KG1 (cell line): ENCODE data around the gene HRH4.

Source experiments
- DNase-seq: peaks from one replicate; lab custom pipeline; 2025; lab: John Stamatoyannopoulos, UW

The HRH4 gene

DNA sequence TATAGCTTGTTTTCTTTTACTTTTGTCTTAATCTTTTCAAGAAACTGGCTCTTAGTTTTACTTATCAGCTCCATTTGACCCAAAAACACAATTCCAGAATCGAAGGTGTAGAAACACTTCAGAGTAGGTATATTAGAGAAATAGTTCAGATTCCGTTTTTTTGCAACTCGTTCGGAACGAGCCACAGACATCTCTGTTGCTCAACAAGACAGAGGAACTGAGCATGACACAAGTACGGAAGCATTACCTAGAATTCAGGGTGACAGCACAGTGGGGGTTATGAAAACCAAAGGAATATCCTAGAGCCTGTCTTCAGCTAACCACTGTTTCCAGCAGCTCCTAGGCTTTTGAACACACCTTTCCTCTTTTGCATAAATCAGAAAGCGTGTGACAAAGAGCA is 5.0 kb downstream of the HRH4 start:
- DNase-seq: no peak

DNA sequence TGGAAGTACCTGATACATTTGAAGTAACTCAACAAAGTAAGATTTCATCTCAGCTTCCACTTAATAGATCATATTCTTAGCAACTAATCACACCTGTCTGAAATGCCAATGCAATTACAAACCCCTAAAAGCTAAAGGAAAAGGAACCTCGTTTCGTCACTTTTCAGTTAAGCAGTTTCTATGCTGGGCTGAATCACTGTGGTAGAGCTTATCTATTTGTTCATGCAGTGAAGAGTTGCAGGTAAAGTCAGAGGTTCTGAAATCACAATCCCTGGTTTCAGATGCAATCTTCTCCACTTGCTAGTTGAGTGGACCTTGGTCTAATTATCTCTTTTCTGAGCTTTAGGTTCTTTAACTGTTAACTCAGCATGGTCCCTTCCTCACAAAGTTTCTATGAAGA is 6.3 kb downstream of the HRH4 start:
- no peak for DNase-seq

DNA sequence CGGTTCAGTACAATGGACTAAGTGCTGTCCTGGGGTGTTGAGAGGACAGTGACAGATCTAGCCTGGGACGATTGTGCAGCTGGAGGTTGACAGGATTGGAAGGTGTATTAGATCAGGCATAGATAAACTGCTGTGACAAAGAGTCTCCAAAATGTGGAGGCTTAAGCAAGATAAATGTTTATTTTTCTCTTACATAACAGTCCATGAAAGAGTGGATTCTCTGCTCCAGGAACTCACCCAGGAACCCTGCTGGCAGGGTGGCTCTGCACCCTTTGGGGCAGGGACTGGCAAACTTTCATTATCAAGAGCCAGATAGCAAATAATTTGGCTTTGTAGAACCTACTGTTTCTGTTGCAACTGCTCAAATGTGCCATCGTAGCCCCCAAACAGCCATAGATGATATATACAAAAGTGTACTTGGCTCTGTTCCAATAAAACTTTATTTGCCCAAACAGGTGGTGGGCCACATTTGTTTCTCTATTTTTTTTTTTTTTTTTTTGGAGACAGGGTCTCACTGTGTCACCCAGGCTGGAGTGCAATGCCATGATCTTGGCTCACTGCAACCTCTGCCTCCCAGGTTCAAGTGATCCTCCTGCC is 9.7 kb downstream of the HRH4 start:
- DNase-seq: no peak

DNA sequence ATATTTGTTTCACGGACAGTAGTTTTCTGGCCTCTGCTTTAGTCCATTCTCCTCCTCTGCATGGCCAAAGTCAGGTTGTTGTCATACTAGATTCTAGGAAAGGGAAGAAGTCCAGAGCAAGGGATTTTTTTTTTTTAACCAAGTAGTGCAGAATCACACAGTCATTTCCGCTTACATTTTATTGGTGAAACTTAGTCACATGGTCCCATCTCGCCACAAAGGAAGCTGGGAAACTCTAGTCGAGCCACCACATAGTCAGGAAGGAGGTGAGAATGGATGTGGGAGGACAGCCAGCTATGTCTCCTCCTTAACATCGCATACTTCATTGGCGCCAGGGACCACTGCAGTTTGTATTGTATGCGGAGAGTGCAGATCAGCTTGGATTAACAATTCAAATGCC is 10.4 kb downstream of the HRH4 start:
- DNase-seq: no peak

DNA sequence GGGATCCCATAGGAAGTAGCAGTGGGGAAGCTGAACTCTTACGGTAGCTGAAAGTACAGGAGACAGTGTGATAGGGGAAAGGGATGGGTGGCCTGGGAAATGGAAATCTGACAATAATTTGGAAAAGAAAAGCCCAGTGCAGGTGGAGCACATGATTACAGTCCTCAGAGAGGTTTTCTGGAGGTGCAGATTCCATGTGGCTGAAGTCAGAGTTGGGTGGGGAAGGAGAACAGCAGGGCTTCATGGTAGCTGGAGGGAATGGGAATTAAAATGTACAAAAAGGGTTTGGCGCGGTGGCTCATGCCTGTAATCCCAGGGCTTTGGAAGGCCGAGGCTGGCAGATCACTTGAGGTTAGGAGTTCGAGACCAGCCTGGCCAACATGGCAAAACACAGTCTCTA is 12.2 kb downstream of the HRH4 start:
- no peak for DNase-seq

DNA sequence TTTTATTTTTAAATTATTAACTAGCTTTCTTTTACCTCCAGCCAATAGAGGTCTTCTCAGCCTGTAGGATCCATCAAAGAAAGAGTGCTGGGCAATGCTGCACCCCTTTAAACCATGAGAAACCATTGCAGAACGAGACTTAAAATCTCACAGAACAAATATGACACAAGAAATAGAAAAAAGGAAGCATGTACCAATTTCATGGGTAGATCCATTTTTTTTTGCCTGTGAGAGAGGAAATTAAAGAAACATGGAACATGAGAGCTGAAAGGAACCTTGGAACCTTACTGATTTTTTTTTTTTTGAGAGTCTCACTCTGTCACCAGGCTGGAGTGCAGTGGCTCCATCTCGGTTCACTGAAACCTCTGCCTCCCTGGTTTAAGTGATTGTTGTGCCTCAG is 14.0 kb downstream of the HRH4 start:
- DNase-seq: no peak

DNA sequence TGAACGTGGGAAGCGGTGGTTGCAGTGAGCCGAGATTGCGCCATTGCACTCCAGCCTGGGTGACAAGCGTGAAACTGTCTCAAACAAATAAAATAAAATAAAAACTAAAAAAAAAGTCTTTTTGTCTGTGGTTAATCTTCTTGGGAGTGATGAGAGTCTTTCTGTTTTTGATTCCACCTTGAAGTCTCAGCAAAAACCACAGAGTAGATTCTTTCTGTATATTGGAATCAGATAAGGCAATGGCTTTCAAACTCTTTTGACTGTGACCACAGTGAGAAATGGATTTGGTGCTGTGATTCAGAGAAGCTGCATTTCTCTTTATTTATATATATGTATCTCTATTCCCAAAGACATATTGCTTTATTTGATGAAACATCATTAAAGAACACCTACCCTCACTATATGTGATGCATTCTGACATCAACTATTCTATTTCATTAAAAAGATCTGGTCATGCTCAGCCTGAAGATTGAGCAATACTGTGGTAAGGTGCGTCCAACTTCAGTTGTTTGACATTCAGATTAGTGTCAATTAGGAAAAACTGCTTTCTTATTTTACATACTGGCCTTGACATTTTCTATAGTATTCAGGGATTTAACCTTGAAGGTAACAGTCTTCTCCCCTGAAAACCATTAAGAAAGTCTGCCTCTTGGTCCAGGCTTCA is 15.6 kb downstream of the HRH4 start:
- DNase-seq: no peak

DNA sequence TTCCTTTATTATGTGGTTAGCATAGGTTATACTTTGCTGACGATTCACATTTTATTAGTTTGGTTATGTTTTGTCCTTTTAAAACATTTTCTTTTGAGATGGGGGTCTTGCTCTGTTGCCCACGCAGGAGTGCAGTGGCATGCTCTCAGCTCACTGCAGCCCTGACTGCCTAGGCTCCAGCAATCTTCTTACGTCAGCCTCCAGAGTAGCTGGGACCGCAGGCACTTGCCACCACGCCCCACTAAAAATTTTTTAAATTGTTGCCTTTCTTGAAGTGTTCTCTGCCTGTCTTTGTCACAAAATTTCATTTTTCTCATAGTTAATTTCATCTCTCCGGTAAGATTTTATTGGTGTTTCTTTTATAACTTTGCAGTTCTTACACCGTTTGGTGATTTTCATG is 18.9 kb downstream of the HRH4 start:
- no peak for DNase-seq

DNA sequence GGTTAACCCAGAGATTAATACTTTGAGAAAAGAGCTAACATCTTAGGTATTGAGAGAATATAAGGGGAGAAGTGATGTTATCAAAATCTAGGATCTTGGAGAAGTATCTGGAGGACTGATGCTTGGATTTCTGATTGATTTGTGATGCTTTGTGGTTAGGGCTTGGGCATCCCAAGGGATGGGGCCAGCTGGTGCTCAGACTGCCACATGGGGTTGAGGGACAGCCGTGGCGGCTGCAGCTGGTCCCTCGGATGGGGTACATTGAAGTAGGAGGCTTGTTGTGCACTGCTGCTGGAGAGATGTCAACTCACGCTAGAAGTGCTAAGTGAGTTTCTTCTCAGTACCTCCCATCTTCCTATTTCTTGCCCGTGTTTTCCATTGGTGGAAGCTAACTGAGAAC is 22.4 kb downstream of the HRH4 start:
- DNase-seq: no peak

DNA sequence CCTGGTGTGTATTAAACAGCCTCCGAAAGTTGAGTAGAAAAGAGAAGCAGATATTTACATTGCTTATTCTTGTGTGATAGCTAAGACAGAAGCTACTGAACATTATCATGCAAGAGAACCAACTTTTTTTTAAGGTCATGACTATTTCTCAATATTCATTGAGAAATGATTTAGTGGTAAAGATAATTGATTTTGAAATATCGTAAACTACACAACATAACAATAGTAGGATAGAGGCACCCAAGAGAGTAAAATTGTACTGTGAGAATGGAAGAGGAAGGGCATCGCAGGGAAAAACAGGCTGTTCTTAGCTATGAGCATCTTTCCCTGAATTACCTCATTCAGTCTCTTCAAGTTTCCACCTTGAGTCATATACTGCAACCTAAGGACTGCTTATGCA is 25.2 kb downstream of the HRH4 start:
- no peak for DNase-seq

DNA sequence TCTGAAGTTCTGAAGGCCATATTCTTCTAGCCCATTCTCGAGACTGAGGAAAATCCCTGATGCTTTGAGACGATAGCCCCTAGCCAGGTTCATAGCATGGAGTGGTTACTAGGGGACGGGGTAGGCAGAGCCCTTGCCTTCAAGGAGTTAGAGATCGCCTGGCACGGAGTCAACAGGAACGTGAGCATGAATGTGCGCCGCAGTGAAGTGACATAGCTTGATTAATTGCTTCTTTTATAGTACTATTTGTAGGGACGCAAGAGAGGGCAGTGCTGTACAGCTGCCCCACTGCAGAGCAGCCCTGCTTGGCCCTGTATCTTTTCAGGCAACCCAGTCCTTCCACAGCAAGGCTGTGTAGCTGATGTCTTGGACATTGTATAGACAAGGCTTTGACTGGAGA is 26.2 kb downstream of the HRH4 start:
- DNase-seq: no peak

DNA sequence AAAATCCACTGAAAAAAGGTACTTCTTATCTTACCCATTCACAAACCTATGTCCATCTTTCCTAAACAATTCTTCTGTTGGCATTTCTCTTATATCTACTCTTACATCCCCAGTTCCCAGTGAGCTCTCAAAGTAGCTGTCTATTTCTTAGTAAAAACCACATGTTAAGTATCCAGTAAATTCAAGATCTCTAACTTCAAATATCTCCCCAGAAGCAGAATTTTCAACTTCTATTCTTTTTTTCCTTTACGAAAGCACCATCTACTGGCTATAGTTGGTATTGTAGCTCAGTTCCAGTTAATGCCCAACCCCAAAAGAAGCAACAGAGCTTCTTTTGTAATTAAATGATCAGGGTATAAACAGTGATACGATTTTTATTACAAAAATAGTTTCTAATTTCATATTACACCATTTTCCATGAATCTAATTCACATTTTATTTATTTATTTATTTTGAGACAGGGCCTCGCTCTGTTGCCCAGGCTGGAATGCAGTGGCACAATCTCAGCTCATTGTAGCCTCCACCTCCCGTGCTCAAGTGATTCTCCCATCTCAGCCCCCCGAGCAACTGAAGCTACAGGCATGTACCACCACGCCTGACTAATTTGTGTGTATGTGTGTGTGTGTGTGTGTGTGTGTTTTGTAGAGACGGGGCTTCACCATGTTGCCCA is 28.5 kb downstream of the HRH4 start:
- DNase-seq: peak; percentile 69

DNA sequence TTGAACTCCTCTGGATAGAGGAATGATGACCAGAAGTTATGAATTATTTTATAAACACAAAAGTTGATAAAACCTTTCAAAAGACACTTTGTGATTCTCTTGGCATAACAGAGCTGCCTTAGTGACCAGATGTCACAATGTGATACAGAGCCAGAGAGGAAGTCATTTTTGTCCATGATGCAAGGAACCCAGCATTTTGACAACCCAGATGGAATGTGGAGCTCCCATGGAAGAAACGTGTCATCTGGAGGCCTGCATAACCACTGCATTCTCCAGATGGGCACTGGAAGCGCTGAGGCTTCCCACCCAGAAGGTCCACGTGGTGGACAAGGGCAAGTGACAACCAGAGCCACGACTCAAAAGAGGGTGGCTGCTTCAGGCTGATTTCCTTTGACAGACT is 30.1 kb downstream of the HRH4 start:
- no peak for DNase-seq

DNA sequence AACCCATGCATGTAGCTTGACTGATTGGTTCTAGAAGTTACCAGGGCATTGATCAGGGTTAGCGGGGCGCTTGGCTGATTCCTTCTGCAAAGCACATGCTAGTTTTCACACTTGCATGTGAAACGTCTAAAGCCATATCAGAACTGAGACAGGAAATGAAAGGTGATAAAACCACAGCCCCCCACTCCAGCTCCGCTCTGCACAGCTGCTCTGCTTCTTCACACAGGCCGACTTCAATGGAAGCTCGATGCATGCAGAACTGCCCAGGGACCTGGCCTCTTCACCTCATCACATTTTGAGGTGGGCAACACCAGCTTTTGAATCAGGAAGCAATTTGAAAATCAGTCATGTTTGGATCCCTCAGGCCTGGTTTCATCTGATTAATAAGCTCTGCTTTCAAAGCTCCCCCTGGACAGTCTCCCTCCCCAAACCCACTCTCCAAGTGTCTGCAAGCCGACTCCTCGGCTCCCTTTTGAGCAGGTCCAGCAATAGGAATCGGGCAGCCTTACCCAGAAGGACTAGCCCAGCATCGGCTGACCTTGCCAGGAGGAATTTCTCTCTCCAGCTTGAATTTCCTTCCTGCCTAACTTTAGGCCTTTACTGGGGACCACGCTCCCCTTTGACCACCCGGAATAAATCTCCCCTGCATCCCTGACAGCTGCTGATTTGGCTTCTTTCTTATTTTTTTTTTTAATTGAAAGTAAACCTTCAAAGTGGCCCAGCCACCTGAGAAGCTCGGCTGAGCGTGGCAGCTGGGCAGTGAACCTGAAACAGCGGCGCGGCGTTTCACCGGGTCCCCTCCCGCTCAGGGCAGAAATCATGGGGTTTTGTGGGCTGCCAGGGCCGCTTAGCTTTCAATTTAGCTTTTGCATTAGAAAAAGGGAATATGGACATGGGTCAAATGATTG is 31.7 kb downstream of the HRH4 start:
- DNase-seq: no peak

DNA sequence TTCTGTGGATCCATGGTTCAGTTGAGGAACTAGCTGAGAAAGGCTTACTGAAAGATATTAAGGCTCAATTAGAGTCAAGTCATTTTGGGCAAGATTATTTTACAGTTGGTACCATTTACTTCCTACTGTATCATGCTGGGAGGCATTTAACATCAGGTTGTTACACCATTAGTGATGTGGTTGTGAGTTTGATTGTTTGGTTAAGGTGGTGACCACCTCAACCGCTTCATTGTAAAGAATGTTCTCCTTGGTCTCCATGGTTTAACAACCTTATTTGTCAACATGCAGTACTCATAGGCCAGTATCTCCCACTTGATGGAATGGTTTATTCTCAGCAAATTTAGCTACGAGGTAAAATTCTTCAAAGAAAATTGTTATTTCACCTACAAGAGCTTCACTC is 34.1 kb downstream of the HRH4 start:
- DNase-seq: no peak

DNA sequence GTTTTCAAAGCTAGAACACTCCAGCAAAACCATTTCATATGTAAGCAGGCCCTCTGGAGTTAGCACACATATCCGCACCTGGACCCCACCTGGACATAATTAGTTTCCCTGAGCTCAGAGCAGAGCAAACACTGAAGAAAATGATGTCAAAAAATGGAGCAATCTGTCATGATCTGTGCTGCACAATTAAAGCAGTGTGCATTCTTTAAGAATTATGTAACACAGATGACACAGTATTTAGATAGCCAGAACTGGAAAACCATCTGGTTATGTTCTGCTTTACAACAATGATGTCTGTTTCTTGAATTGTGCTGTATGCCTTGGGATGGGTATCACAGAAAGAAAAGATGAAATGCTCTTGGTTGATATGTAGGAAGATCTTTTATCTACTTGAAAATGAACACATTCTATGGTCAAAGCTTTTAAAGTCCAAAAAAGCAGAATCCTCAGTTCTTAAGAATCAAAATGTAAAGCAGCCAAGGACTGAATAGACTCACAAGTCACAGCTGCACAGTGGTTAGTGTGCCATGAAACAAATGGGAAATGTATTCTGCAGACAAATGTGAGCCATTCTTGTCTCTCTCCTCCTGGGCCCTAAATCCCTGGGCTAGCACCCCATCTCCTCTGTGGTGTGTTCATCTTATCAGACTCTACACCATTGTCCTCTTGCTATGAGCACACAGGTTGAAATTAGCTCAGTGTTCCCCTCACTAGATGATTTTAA is 36.8 kb downstream of the HRH4 start:
- DNase-seq: no peak

DNA sequence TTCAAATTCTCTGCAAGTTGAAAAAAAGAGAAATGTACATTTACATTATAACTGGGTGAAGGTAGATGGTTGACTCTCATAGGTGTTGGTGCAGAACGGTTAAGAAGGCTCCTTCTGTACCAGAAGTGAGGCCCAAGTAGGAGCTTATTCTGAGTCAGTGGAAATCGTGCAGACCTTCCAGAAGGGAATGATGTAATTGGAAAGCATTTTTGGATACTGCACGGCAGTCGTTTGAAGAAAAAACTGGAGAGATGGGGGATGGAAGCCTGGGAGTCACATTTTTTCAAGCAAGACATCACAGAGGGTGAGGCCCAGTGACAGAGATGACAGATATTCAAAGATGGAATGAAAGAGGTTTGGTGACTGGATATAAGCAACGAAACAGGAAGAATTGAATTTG is 39.4 kb downstream of the HRH4 start:
- DNase-seq: no peak

DNA sequence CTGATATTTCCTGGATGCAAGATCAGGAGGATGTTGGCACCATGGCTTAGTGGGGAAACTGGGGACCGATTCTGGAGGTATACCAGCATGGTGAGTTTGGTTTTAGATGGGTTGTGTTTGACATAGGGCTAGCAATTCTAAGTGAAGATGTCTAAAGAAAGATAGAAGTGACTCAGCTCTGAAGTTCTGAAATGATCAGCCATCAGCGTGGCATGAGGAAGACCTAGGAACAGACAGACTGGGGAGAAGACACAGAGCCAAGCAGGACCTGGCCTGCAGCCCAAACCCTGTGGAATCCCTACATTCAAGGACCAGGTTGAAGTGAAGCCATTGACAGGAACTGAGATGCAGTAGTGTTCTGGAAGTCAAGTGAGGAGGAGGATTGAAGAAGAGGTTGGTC is 39.8 kb downstream of the HRH4 start:
- DNase-seq: no peak

DNA sequence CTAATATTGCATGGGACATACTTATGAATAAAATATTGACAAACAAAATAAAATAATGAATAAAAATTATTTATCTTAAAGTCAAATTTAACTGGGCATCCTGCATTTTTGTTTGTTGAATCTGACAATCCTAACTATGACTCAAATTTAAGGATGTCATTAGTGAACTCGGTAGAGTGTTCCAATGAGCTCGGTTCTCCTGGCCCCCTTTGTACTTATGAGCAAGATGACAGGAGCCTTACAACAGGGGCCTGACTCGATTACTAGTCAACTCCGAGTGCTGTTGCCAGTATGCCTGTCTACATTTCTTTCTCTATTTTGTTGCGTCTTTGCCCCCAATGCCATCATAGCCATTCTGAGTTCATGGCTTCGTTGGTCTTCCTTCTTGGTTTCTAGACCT is 40.3 kb downstream of the HRH4 start:
- no peak for DNase-seq

DNA sequence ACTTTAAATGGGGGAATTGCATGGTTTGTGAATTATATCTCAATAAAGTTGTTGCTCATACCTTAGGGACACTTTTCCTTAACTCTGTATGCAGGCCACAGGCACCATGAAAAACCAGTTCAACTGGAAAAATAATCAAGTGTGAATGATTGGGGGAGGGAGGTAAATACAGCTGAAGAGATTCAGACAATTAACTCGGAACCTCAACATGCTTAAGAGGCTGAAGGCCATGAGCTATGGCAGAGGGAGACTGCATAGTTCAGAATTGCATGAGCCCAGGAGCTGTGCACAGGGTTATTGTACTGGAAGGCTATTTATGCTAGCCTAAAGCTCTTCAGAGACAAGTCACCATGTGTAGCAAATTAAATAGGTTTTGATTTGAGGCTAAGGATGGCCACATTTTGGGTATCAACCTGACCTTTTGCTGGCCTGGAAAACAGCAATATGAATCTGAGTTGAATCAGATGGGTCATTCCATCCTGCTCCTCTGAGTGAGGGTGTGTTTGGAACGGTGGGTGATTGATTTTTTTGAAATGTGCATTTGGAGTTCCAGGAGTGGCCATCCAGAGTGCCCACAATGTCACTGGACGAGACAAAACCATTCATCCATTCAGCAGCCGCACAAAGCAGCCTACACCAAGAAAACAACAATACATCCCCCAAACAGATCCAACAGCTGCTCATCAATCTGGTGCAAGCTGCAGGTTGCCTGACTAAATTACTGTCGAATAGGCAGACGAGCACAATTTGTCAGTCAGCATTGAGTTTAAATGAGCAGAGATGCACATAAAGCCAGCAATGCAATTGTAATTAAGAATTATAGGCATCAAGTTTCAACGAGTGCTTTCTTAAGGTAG is 42.5 kb downstream of the HRH4 start:
- no peak for DNase-seq

DNA sequence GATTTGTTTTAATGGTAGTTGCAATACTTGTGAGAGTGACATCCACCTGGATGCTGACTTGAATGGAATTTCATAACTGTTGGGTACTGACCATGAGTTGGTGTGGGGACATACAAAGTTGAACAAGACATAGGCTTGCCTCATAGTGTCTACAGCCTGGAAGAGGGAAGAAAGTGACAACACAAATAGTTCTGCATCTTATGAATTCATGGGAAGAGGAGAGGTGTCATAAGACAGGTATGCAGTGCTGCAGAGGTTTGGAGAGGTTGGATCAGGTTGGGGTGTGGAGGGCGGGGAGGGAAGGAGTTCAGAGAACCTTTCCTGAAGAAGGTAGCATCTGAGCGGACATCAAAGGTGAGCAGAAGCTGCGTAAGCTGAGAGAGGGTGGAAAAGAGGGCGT is 44.0 kb downstream of the HRH4 start:
- no peak for DNase-seq
